Bronchial epithelial cell (primary cell): ENCODE data around the gene FOXP4. TPM values are rescaled to one million over a fixed set of nuclear protein-coding genes. Genes with fewer than 3 reads are reported as not detected.

ENCODE experiments used
- DNase-seq: peaks from one replicate; pipeline ENCODE4 v3.0.0-alpha.2; 2010; ENCODE audit warnings: low read depth
- FAIRE-seq: peaks from 2 replicates; lab custom pipeline; 2011; peaks lifted over from hg19 to GRCh38; lab: Jason Lieb, UNC
- H3K27me3 ChIP-seq: 2 replicates; pipeline ENCODE4 v1.5.1; 2011; ENCODE audit warnings: low read length; ENCODE audit not compliant: control insufficient read depth, insufficient read depth
- H3K36me3 ChIP-seq: 2 replicates; pipeline ENCODE4 v1.5.1; 2011; ENCODE audit warnings: low read length; ENCODE audit not compliant: control insufficient read depth, insufficient read depth
- H3K4me3 ChIP-seq: 2 replicates; pipeline ENCODE4 v1.5.1; 2011; ENCODE audit warnings: mild to moderate bottlenecking, low read depth, low read length, control low read depth
- total RNA-seq: library from RNA; depleted of rRNA; stranded (reverse); fragments of >200 nt; gene quantifications from 2 replicates; pipeline ENCODE4 v1.2.1, GENCODE V29; 2014
- TF ChIP-seq, protein P1 (sequence below): IDR thresholded peaks from 2 replicates; pipeline ENCODE4 v1.5.1; 2011; ENCODE audit warnings: mild to moderate bottlenecking, moderate library complexity, low read length, control low read depth, inconsistent platforms; ENCODE audit not compliant: insufficient read depth, severe bottlenecking

FOXP4 gene
- total RNA-seq, 1 donor from 2014 or later = 2.1 TPM

DNA sequence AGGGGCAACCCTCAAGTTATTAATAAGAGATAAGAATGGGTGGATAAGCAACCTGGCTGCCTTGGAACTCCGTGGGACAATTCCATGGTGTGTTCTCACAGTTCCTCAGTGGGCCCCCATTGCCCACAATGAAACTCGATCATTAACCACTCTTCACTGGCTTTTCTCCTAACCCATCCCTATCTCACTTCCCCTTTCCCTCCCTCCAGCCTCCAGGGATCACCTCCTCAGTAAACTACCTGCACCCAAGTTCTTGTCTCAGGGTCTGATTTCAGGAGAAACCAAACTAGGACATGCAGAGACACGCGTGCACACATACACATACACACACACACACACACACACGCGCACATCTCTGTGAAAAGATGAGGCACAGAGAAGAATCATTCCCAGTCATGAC lies 37.7 kb upstream of the FOXP4 start:
- Histone ChIP-seq H3K27me3 (peaks cover 8% of the 10 kb centered on the region), H3K36me3 (no peaks in the 10 kb centered on the region), H3K4me3 (no peak overlapping the region)
- DNase-seq (no peak), FAIRE-seq (no peak)
- TF ChIP-seq, protein P1, sequence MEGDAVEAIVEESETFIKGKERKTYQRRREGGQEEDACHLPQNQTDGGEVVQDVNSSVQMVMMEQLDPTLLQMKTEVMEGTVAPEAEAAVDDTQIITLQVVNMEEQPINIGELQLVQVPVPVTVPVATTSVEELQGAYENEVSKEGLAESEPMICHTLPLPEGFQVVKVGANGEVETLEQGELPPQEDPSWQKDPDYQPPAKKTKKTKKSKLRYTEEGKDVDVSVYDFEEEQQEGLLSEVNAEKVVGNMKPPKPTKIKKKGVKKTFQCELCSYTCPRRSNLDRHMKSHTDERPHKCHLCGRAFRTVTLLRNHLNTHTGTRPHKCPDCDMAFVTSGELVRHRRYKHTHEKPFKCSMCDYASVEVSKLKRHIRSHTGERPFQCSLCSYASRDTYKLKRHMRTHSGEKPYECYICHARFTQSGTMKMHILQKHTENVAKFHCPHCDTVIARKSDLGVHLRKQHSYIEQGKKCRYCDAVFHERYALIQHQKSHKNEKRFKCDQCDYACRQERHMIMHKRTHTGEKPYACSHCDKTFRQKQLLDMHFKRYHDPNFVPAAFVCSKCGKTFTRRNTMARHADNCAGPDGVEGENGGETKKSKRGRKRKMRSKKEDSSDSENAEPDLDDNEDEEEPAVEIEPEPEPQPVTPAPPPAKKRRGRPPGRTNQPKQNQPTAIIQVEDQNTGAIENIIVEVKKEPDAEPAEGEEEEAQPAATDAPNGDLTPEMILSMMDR = no peak

DNA sequence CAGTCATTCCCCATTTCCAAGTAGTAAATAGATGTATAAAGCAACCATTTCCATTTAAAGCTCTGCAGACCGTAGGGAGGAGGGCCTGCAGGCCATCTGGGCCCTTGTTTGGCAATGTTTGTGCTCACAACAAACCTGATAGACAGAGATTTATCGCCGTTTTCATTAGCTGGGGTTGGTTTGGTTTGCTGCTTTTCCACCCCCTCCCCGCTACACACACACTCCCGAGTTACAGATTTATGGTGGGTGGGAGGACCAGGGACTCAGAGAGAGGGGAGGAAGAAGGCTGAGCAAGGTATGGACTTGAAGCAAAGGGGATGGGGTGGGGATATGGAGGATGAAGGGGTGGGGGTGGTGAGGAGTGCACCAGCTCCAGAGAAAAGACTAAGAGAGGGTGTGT lies 36.6 kb upstream of the FOXP4 start:
- H3K4me3 ChIP-seq = no peak overlapping the region
- peaks cover 8% of the 10 kb centered on the region for H3K27me3 ChIP-seq
- TF ChIP-seq, protein P1 = no peak
- DNase-seq (no peak), FAIRE-seq (no peak)
- H3K36me3 ChIP-seq = no peaks in the 10 kb centered on the region

DNA sequence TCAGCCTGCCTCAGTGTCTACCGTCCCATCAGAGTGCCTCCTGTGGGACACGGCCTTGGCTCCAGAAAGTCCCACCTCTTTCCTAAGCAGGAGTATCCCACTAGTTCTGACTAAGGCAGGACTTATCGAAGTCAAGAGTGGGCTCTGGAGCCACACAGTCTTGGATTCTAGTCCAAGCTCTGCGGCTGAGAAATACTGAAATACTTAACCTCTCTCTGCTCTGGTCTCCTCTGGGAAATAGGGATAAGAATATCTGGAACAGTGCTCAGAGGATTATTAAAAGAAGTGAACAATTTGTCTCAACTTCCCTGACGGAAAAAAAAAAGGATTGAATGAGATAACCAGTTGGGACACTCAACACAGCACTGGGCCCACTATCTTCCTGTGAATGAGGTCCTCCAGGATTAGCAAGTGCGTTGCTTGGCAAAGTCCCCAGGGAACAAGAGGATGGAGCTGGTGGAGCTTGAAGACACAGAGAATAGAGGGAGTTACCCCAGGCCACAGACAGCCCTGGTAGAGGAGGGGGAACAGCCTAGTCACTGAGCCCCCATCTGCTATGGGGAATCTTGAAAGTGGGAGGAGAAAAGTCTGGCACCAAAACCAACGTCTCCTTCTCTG lies 34.6 kb upstream of the FOXP4 start:
- FAIRE-seq (no peak), DNase-seq (no peak)
- H3K27me3 ChIP-seq = peaks cover 2% of the 10 kb centered on the region

DNA sequence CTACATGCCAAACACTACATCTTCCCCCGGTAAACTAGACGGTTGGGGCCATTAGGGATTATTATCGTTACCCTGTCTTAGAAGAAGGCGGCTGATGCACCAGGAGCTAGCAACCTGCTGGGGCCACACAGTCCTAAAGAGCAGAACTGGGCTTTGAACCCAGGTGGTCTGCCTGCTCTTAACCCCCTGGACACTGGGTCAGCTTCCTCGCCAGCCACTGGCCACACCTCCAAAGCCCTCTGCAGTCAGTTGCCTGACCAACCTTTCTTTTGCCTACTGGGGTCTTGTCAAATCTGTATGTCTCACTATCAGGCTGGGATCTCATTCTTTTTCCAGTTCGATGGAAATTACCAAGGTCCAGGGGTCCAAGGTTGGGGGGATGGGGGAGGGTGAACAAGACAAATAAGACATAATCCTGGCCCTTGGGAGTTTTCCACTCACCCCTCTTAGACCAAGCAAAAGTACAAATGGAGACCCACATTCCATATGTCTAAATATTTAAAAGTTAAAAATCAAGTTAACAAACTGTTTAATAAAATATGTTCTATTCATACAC lies 34.0 kb upstream of the FOXP4 start:
- Histone ChIP-seq H3K36me3 (no peaks in the 10 kb centered on the region), H3K27me3 (peaks cover 2% of the 10 kb centered on the region), H3K4me3 (no peak overlapping the region)
- no peak for FAIRE-seq
- DNase-seq = no peak
- TF ChIP-seq, protein P1 = no peak

More for the DNA sequence above, 34.6 kb upstream of the FOXP4 start:
- Histone ChIP-seq H3K4me3 (no peak overlapping the region), H3K36me3 (no peaks in the 10 kb centered on the region)
- TF ChIP-seq, protein P1 = no peak

DNA sequence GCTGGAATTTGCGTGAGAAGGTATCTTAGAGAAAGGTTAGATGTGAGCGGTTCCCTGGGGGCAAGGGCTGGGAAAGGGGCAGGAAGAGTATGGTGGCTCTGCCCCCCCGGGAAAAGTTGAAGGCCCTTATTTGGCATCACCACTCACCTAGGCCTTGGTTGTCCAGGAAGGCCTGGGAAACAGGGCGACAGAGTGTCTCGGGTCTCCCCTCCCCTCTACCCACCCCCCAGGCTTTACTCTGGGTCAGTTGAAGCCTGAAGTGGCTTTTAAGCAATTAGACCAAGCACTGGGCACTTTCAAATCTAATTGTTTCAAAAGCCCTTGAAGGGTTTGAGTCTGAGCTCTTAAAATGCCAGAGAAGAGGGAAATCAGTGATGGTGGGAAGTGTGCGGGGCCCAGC lies 30.2 kb upstream of the FOXP4 start:
- FAIRE-seq (no peak), DNase-seq (no peak)
- no peaks in the 10 kb centered on the region for H3K36me3 ChIP-seq
- TF ChIP-seq, protein P1 = no peak
- no peaks in the 10 kb centered on the region for H3K27me3 ChIP-seq
- no peak overlapping the region for H3K4me3 ChIP-seq
